HG02840 (cell line): Measurements from ENCODE around the gene IL7R.
"Not testable (repeated sequence)": the region's sequence is repeated elsewhere in the genome, so short reads cannot be mapped to it uniquely, and the experiment has no call there.

Experiments
- ATAC-seq: cut with Tn5 transposase; IDR thresholded peaks from one replicate; pipeline ENCODE4 v1.9.1; 2021; ENCODE audit warnings: mild to moderate bottlenecking, moderate library complexity, moderate number of reproducible peaks; ENCODE audit not compliant: unreplicated experiment, low FRiP score

The IL7R gene

DNA sequence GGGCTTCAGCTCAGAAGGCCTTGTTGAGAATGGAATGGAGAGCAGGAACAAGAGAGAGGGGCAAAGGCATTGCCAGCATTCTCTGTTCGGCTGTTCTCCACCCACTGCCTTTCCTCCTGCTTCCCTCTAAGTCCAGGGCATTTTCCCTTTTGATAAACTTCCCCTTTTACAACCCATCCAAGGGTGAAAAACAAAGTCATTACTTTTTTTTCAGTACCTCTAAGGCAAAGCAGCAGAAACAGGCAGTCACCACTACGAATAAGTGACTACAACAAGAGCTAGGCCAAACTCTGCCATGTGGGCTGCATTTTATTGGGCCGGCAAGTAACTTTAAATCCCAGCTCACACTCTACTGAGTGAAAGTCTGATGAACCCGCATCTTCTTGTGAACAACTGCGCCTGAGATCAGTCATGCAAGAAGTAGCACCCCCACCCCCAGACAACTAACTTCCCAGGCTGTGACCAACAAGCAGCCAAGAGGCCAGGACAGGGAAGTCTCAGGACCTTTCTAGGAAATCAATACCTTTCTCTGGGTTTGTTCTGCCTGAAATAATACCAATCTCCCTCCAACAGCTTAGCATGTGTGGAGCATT, 13.1 kb downstream of the IL7R start:
- ATAC-seq = no peak

DNA sequence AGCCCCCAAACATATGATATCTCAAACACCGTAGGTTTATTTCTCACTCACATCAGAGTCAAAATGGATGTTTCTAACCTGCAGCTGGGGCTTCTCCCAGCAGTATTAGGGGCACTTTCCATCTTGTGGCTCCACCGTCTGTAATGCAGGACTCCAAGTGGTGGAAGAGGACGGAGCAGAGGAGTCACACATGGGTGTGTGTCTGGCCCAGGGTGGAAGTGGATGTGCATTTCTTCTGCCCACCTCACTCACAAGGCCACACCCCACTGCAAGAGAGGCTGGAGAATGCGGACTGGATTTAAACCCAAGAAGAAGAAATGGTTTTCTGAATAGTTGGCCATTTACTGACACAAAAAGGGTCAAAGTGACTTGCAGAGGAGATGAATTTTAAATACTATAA, 13.9 kb downstream of the IL7R start:
- no peak for ATAC-seq

- ATAC-seq = no peak
Observed at GRCh38 chr5:35876454-35876853, 19.8 kb downstream of the IL7R start.

GRCh38 chr5:35876922-35877321, 20.2 kb downstream of the IL7R start:
- ATAC-seq = no peak

GRCh38 chr5:35877655-35878054, 21.0 kb downstream of the IL7R start:
- ATAC-seq = no peak

DNA sequence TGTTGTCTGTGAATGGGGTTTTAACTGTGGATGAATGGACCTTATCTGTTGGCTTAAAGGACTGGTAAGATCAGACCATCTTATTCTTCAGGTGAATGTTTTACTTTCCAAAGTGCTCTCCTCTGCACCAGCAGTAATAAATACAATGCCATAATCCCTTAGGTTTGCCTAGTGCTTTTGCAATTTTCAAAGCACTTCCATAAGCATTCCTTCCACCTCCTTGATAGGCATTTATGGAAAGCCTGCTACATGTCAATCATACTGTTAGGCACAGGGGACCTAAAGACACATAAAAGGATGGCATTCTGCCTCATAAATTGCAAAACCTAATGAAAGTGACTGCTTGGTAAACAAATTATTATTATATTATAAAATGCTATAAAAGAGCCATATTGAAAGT, 21.4 kb downstream of the IL7R start:
- ATAC-seq = no peak

DNA sequence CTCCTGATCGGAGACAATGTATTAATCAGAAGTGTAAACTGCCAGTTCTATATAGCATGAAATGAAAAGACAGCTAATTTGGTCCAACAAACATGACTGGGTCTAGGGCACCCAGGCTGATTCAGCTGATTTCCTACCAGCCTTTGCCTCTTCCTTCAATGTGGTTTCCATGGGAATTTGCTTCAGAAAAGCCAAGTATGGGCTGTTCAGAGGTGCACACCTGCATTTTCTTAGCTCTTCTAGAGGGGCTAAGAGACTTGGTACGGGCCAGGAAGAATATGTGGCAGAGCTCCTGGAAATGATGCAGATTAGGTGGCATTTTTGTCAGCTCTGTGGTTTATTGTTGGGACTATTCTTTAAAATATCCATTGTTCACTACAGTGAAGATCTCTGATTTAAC, 22.4 kb downstream of the IL7R start:
- ATAC-seq = no peak

DNA sequence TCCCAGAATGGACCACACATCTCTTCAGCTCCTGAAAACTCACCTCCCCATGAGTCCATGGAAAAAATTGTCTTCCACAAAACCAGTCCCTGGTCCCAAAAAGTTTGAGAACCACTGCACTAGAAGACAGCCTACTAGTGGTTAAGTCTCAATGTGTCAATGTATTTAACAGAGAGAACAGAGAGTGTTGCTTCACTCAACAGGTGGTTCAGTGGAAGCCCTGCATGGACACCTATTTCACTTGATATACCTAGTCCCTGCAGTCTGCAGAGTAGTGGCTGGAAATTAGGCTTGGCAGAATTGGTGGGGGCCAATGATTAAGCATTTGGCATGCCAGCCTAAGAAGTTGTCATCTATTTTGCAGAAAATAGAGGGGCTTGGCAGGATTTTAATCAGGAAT, 23.0 kb downstream of the IL7R start:
- ATAC-seq = no peak

GRCh38 chr5:35880156-35880555, 23.5 kb downstream of the IL7R start:
- no peak for ATAC-seq

DNA sequence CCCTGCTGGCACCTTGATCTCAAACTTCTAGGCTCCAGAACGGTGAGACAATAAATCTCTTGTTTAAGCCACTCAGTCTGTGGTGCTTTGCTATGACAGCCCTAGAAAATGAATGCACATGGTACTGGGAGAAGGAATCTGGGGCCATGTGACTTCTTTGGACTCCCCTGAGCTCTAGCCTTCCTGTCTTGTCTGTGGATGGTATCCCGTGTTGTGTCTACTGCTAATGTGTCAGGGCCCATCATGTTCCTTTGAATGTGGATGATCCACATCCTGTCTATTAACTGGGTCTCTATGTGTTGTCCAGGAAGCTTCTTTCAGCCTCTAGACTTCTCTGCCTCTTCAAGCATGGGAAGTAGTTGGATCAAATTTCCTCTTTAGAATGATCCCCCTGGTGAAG, 25.1 kb downstream of the IL7R start:
- no peak for ATAC-seq

GRCh38 chr5:35884191-35884769, 27.6 kb downstream of the IL7R start:
- no peak for ATAC-seq

- no peak for ATAC-seq
Observed at GRCh38 chr5:35884773-35885172, 28.1 kb downstream of the IL7R start.

DNA sequence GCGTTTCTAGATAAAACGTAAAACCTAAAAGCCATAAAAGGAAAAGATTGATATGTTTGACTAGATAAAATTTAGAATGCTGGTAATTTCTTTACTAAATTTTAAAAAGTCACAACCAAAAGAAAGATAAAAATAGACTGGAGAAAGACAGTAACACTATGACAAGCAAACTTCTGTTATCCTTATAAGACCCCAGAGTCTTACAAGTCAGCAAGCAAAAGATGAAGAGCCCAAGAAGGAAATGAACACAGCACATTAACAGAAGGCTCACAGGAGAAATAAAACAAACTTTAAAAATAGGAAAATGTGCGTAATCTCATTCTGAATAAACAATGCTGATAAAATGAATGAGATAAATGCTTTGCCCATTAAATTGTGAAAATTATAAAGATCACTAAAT, 29.7 kb downstream of the IL7R start:
- no peak for ATAC-seq

- no peak for ATAC-seq
Observed at GRCh38 chr5:35887321-35888100, 30.8 kb downstream of the IL7R start.

GRCh38 chr5:35890021-35891020, 33.6 kb downstream of the IL7R start:
- ATAC-seq = no peak

GRCh38 chr5:35892799-35893198, 36.1 kb downstream of the IL7R start:
- ATAC-seq = not testable (repeated sequence)

- ATAC-seq = no peak
Observed at GRCh38 chr5:35894131-35894530, 37.4 kb downstream of the IL7R start.

GRCh38 chr5:35898952-35899660, 42.4 kb downstream of the IL7R start:
- ATAC-seq = no peak

- ATAC-seq = no peak
Observed at GRCh38 chr5:35899800-35900199, 43.1 kb downstream of the IL7R start.
